GM21526 (cell line): ENCODE results near the gene GPR158.

Experiments
- ATAC-seq: cut with Tn5 transposase; IDR thresholded peaks from one replicate; pipeline ENCODE4 v1.9.1; 2021; ENCODE audit warnings: moderate library complexity; ENCODE audit not compliant: unreplicated experiment, low FRiP score

Gene GPR158

DNA sequence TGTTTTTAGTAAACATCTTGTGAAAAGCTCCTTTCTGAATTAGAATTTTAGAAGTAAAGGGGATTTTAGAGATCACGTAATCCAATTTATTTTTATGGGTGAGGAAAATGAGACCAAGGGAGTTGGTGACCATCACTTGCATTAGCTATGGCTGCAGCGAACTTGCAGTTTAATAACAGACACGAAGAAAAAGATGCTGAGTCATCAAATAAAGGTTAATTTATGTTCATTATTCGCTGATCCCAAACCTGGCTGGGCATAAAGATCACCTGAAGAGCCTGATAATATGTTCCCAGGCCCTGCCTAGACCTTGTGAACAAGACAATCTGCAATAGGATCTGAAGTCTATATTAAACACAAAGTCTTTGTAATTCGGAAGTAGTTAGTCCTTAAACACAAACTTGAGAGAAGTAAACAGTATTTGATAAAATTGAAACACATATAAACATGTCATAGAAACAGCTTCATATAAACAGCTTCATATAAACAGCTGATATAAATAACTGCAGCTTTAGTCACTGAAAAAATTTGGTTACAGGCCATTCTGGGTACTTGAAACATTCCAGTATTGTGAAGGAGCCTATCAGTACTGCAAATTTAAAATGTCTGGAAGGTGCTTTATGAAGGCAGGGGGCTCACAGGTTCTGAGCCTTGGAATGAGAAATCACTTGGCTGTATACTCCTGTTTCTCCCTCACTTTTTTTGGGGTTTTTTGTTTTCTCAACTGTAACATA, 16.5 kb downstream of the GPR158 start:
- ATAC-seq: no peak

GRCh38 chr10:25198151-25198550, 23.4 kb downstream of the GPR158 start:
- no peak for ATAC-seq

DNA sequence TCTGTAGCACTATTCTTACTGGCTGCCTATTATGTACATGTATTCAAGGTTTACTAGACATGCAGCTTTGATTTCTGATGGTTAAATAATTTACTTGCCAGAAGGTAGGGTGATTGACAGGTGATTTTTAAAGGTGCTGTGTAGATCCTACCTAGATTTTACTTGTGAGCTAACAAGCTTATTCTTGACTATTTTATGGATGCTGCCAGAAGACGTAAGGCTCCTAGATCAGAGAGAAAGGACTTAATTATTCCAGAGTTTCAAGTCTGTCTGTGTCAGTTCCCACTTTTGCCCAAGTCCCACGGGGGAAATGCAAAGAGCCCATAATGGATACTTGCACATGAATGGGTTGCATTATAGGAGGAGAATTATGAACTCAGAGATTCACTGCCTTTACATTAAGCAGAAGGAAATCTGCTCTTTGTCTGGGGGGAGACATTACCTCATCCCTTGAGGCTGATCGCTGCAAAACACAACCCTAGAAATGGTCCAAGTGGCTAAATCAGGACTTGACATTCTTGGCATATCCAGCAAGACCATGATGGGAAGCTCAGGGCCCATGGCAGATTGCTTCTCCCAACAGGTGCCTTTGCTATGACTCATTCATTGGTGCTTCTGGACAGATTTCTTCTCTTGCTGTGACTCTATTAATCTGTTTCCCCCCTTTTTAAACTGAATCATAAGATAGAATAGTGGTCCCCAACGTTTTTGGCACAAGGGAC, 32.1 kb downstream of the GPR158 start:
- ATAC-seq: no peak

- no peak for ATAC-seq
Measured at GRCh38 chr10:25209618-25210017, 34.8 kb downstream of the GPR158 start.

GRCh38 chr10:25210265-25210664, 35.5 kb downstream of the GPR158 start:
- no peak for ATAC-seq

- ATAC-seq: no peak
Measured at GRCh38 chr10:25220156-25220555, 45.4 kb downstream of the GPR158 start.

GRCh38 chr10:25222085-25222660, 47.4 kb downstream of the GPR158 start:
- no peak for ATAC-seq

GRCh38 chr10:25226775-25227682, 52.2 kb downstream of the GPR158 start:
- ATAC-seq: no peak

- no peak for ATAC-seq
Measured at GRCh38 chr10:25231751-25232150, 57.0 kb downstream of the GPR158 start.

GRCh38 chr10:25232204-25232603, 57.4 kb downstream of the GPR158 start:
- ATAC-seq: no peak

DNA sequence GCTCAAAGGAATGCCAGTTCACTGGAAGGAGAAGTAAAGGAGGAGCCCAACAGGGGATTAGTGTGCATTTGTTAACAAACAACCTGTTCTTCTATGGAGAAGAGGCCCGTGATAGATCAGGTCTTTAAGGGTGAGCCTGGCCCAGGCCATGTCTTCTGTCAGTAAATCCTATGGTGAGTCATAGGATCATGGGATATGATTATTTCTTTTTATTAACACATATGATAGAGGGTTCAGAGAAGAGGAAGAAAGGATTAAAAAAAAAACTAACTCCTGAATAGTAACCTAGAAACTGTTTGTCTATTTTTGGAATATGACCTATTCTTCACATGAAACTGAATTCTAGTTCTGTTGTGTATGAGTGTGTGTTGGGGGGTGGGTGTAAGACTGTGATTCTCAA, 70.4 kb downstream of the GPR158 start:
- ATAC-seq: no peak

GRCh38 chr10:25257646-25258045, 82.8 kb downstream of the GPR158 start:
- no peak for ATAC-seq

DNA sequence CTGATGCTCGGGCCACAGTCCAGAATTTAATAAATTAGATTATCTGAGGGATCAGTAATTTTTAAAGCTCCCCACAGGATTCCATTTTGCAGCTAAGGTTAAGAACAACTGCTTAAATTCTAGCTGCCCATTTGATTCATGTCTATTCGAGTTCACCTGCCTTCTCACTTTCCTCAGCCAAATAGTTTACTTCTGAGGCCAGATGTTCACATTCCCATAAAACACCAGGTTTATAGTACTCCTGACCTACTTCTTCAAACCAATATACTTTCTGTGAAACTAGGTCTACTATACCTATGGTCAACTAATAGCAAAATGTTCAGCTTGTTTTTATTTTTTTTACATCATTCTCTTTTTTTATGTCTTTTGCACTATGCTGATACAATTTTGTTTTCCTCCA, 86.3 kb downstream of the GPR158 start:
- ATAC-seq: no peak

DNA sequence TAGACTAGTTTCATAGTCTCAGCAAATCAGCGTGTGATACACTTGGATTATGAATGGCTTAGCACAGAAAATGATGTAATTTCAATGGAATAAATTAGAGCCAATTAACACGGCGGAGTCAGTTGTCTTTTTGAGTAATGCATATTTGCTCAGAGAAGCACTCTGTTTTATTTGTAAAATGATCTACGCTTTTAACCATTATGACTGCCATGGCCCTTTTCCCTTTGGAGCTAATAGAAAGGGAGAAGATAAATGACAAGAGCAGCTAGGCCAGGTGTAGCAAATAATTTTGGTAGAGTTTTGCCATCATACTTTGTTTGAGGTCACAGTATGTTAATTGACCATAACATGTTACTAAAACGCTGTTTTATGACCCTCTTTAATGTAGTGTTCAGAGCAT, 86.8 kb downstream of the GPR158 start:
- ATAC-seq: no peak

GRCh38 chr10:25263931-25264330, 89.1 kb downstream of the GPR158 start:
- ATAC-seq: no peak

GRCh38 chr10:25278180-25278579, 103.4 kb downstream of the GPR158 start:
- ATAC-seq: no peak

DNA sequence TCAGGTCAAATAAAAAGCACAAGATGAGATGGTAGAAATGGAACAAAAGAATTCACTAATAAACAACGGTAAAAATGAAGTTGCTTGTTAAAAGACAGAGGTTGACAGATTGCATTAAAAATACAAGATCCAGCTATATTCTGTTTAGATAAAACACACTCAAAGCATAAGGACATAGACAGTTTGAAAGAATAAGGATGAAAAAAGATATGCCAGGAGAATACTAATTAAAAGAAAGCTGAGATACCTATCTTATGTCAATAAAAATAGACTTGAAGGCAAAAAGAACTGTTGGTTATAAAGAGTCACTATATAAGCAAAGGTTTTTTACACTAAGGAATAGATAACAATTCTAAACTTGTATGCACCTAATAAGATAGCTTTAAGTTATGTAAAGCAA, 105.3 kb downstream of the GPR158 start:
- no peak for ATAC-seq

DNA sequence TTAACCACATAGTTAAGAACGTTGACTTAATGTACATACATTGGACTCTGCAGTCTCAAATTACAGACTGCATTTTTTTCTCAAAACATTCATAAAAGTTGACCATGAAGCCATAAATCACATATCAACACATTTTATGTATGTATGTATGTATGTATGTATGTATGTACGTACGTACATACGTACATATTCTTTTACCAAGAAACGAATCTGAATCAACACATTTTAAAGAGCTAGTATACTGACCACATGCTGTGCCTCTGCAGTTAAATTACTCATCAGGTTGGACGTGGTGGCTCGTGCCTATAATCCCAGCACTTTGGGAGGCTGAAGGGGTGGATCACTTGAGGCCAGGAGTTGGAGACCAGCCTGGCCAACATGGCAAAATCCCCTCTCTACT, 105.8 kb downstream of the GPR158 start:
- ATAC-seq: no peak

- ATAC-seq: no peak
Measured at GRCh38 chr10:25285809-25286208, 111.0 kb downstream of the GPR158 start.

- ATAC-seq: no peak
Measured at GRCh38 chr10:25288181-25288580, 113.4 kb downstream of the GPR158 start.
